Endothelial cell (in vitro differentiated cells): Measurements from ENCODE around the gene RAE1. TPM values are rescaled to one million over a fixed set of nuclear protein-coding genes. Genes with fewer than 3 reads are reported as not detected.
A peak's percentile ranks its signal among the peaks of the same experiment; 100 is the strongest.

Experiments
- DNase-seq: peaks from one replicate; pipeline ENCODE4 v3.0.0; 2021; ENCODE audit warnings: low spot score
- H3K27ac Mint-ChIP-seq: one replicate; pipeline ENCODE4 v1.8.0; 2021; ENCODE audit warnings: mixed read lengths, inconsistent platforms; ENCODE audit not compliant: unreplicated experiment
- H3K27me3 Mint-ChIP-seq: one replicate; pipeline ENCODE4 v1.8.0; 2021; ENCODE audit warnings: mild to moderate bottlenecking, moderate library complexity, mixed read lengths, inconsistent platforms; ENCODE audit not compliant: unreplicated experiment
- H3K36me3 Mint-ChIP-seq: one replicate; pipeline ENCODE4 v1.8.0; 2021; ENCODE audit warnings: mild to moderate bottlenecking, low read depth, mixed read lengths, inconsistent platforms; ENCODE audit not compliant: unreplicated experiment
- H3K4me1 Mint-ChIP-seq: one replicate; pipeline ENCODE4 v1.8.0; 2021; ENCODE audit warnings: mild to moderate bottlenecking, mixed read lengths, inconsistent platforms; ENCODE audit not compliant: unreplicated experiment
- H3K4me3 Mint-ChIP-seq: one replicate; pipeline ENCODE4 v1.8.0; 2021; ENCODE audit warnings: mild to moderate bottlenecking, mixed read lengths, inconsistent platforms; ENCODE audit not compliant: unreplicated experiment
- H3K9me3 Mint-ChIP-seq: one replicate; pipeline ENCODE4 v1.8.0; 2021; ENCODE audit warnings: mixed read lengths, inconsistent platforms; ENCODE audit not compliant: unreplicated experiment
- CTCF ChIP-seq: fragments of 200-600 bp; sonication (generic); IDR thresholded peaks from one replicate; pipeline ENCODE4 v1.5.0; 2021; ENCODE audit warnings: antibody characterized with exemption; ENCODE audit not compliant: unreplicated experiment
- total RNA-seq: library from RNA; stranded (reverse); fragmentation: NEBNext Ultra II Directional; extraction: Animal tissue kit (Norgen Biotek cat#: 25700); gene quantifications from one replicate; pipeline ENCODE4 v1.2.1, GENCODE V29; 2021; ENCODE audit not compliant: unreplicated experiment

The RAE1 gene
- total RNA-seq, 1 donor from 2014 or later, result 32.1 TPM

- no peak for DNase-seq
- Mint-ChIP-seq H3K36me3 (no peaks in the 10 kb centered on the region), H3K27me3 (peaks cover 2% of the 10 kb centered on the region), H3K4me3 (no peak overlapping the region), H3K4me1 (no peaks in the 10 kb centered on the region), H3K9me3 (no peaks in the 10 kb centered on the region), H3K27ac (no peak overlapping the region)
- no peak for TF ChIP-seq CTCF
Measured at GRCh38 chr20:57326667-57327455, 24.2 kb upstream of the RAE1 start.

- no peak for TF ChIP-seq CTCF
- Mint-ChIP-seq H3K27me3 (peaks cover 2% of the 10 kb centered on the region), H3K4me3 (no peak overlapping the region), H3K27ac (no peak overlapping the region), H3K36me3 (no peaks in the 10 kb centered on the region), H3K9me3 (no peaks in the 10 kb centered on the region), H3K4me1 (no peaks in the 10 kb centered on the region)
- DNase-seq, result no peak
Measured at GRCh38 chr20:57327820-57328219, 23.2 kb upstream of the RAE1 start.

- H3K27me3 Mint-ChIP-seq, result peaks cover 2% of the 10 kb centered on the region
- peak; percentile 48 for TF ChIP-seq CTCF
- peak; percentile 28 for DNase-seq
- no peak within 1 kb of the TSS for H3K27ac Mint-ChIP-seq
- H3K9me3 Mint-ChIP-seq, result no peaks in the 10 kb centered on the region
- H3K4me1 Mint-ChIP-seq, result no peaks in the 10 kb centered on the region
- H3K36me3 Mint-ChIP-seq, result no peaks in the 10 kb centered on the region
- no peak within 1 kb of the TSS for H3K4me3 Mint-ChIP-seq
Measured at GRCh38 chr20:57329608-57330221, 21.3 kb upstream of the RAE1 start, which contains the start of gene SPO11. Gene SPO11, plus strand, starts transcription at chr20:57329803. Its CDS starts 65 bp downstream, at chr20:57329868.

GRCh38 chr20:57330998-57331397, 20.1 kb upstream of the RAE1 start:
- no peak for TF ChIP-seq CTCF
- Mint-ChIP-seq H3K9me3 (no peaks in the 10 kb centered on the region), H3K4me1 (no peaks in the 10 kb centered on the region), H3K27me3 (peaks cover 2% of the 10 kb centered on the region), H3K4me3 (no peak overlapping the region), H3K27ac (no peak overlapping the region), H3K36me3 (no peaks in the 10 kb centered on the region)
- DNase-seq, result no peak
